ENCODE data around the gene NOXRED1.

Gene NOXRED1

DNA sequence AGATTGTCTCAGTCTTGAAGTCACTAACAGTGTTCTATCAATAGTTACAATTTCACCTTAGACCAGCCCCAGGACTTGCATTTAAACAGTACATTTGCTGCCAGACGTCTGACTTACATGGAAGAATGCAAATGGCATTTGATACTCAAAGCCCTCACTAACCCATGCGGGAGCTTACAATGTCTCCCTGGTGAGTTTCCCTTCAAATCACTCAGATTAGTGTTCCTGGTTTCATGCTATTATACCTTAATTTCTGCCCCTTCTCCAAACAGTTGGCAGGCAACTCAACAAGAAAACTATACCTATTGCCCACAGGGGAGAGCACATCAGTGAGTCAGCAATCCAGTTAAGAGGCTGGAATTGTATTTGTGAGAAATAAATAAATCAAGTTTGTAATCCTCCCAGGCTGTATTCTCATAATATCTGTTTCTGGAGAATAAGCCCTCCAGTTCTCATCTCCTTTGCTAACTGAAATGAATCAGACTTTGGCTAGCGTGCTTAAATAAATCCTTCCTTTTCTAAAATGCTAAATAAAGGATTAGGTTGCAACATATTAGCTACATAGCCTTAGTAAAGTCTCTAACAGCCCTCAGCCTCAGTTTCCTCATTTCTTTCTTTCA, 78.8 kb downstream of the NOXRED1 start:
- no peak for DNase-seq (ENCODE audit: low read depth)

Data from HS-27A (cell line).